Fibroblast of villous mesenchyme (primary cell): Measurements from ENCODE around the gene NSRP1. TPM values are rescaled to one million over a fixed set of nuclear protein-coding genes. Genes with fewer than 3 reads are reported as not detected.
A peak's percentile ranks its signal among the peaks of the same experiment; 100 is the strongest.
"Not testable (repeated sequence)": the region's sequence is repeated elsewhere in the genome, so short reads cannot be mapped to it uniquely, and the experiment has no call there.

Experiments
- DNase-seq: peaks from one replicate; pipeline ENCODE4 v3.0.0-alpha.2; 2010; ENCODE audit warnings: low read depth
- H3K4me3 ChIP-seq: 2 replicates; pipeline ENCODE4 v1.5.1; 2011; ENCODE audit warnings: low read depth, mild to moderate bottlenecking, low read length
- total RNA-seq: library from RNA; depleted of rRNA; stranded (reverse); fragments of >200 nt; gene quantifications from 2 replicates; pipeline ENCODE4 v1.2.3, GENCODE V29; 2012
- TF ChIP-seq, protein P1 (sequence below): IDR thresholded peaks from 2 replicates; pipeline ENCODE4 v1.5.1; 2012; ENCODE audit warnings: low read depth, mild to moderate bottlenecking, low read length; ENCODE audit not compliant: insufficient read depth

Gene NSRP1
- total RNA-seq, 1 donor, result 10.8 TPM

DNA sequence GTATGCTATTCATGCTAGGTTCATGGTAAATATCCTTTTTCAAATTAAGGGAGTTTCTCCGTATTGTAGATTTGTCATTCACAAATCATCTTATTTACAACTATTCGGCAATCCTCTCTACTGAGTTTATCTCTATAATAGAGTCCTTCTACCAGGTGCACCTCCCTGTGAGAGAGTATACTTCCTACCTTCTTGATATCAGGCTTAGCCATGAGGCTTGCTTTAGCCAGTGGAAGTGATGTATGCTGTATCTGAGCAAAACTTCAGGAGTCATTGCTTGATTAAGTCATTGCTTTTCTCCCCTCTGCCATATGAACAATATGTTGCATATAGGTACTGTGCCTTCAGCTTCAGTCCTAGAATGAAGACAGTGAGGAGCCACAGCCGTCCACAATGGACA is 20.5 kb downstream of the NSRP1 start:
- no peak overlapping the region for H3K4me3 ChIP-seq
- TF ChIP-seq, protein P1, sequence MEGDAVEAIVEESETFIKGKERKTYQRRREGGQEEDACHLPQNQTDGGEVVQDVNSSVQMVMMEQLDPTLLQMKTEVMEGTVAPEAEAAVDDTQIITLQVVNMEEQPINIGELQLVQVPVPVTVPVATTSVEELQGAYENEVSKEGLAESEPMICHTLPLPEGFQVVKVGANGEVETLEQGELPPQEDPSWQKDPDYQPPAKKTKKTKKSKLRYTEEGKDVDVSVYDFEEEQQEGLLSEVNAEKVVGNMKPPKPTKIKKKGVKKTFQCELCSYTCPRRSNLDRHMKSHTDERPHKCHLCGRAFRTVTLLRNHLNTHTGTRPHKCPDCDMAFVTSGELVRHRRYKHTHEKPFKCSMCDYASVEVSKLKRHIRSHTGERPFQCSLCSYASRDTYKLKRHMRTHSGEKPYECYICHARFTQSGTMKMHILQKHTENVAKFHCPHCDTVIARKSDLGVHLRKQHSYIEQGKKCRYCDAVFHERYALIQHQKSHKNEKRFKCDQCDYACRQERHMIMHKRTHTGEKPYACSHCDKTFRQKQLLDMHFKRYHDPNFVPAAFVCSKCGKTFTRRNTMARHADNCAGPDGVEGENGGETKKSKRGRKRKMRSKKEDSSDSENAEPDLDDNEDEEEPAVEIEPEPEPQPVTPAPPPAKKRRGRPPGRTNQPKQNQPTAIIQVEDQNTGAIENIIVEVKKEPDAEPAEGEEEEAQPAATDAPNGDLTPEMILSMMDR, result no peak
- no peak for DNase-seq

- DNase-seq, result peak; percentile 22
- not testable (repeated sequence) for H3K4me3 ChIP-seq
Measured at GRCh38 chr17:30147860-30148259, 31.2 kb downstream of the NSRP1 start.

DNA sequence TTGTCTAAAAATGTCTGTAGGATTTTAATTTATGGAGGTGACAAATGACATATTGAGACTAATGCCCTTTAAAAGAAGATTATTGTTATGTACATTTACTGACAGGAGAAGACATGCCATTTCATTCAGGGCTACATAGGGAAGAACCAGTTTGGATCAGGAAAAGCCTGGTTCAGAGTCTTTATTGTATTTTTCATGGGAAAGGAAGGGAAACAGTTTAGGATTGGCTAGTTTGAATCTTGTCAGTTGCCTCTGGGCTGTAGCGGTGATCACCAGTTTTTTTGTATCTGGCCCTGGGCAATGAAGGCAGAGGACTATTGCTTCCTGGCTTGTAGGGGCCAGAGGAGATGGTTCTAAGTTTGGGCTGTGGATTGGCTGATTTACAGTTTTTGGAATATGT is 31.8 kb downstream of the NSRP1 start:
- TF ChIP-seq, protein P1, result no peak
- DNase-seq, result no peak
- H3K4me3 ChIP-seq, result no peak overlapping the region

DNA sequence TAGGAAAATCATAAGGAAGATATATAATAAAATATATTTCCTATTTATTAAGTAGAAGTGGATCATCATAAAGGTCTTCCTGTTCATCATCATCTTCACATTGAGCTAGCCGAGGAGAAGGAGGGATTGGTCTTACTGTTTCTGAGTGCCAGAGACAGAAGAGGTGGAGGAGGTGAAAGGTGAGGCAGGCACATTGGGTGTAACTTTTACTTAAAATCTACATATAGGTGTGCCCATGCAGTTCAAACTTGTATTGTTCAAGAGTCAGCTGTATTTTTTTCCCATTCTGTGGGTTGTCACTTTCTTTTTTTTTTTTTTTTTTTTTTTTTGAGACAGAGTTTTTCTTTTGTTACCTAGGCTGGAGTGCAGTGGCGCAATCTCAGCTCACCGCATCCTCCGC is 34.9 kb downstream of the NSRP1 start:
- TF ChIP-seq, protein P1, result no peak
- no peak overlapping the region for H3K4me3 ChIP-seq
- DNase-seq, result no peak

DNA sequence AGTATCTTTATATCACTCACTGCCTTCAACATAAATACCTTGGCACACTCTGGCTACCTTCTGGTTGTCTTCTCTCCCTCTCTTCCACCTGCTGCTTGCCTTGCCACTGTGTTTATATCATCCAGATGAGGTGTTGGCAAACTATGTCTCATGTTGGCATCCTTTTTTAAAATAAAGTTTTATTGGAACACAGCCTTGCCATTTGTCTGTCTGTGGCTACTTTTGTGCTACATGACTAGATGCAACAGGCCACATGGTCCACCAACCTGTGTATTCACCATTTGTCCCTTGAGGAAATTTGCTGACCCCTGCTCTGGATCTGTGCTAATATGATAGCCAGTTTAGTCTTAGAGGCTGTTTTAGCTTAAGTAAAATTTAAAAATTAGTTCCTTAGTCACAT is 36.8 kb downstream of the NSRP1 start:
- no peak overlapping the region for H3K4me3 ChIP-seq
- TF ChIP-seq, protein P1, result no peak

DNA sequence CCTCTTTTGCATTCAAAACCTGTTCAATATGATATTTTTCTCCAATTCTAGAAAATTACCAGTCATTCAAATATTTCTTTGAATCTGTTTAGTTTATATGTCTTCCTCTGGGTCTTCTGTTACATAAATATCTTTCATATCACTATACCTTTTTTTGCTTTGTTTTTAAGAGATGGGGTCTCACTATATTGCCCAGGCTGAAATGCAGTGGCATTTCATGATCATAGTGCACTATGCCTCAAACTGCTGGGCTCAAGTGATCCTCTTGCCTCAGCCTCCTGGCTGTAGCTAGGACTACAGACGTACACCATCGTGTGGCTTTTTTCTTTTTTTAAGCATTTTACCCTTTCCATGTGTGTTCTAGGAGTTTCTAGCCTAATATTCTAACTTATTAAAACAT is 38.8 kb downstream of the NSRP1 start:
- TF ChIP-seq, protein P1, result no peak
- H3K4me3 ChIP-seq, result no peak overlapping the region
- DNase-seq, result no peak

More for the DNA sequence above, 36.8 kb downstream of the NSRP1 start:
- DNase-seq, result no peak

DNA sequence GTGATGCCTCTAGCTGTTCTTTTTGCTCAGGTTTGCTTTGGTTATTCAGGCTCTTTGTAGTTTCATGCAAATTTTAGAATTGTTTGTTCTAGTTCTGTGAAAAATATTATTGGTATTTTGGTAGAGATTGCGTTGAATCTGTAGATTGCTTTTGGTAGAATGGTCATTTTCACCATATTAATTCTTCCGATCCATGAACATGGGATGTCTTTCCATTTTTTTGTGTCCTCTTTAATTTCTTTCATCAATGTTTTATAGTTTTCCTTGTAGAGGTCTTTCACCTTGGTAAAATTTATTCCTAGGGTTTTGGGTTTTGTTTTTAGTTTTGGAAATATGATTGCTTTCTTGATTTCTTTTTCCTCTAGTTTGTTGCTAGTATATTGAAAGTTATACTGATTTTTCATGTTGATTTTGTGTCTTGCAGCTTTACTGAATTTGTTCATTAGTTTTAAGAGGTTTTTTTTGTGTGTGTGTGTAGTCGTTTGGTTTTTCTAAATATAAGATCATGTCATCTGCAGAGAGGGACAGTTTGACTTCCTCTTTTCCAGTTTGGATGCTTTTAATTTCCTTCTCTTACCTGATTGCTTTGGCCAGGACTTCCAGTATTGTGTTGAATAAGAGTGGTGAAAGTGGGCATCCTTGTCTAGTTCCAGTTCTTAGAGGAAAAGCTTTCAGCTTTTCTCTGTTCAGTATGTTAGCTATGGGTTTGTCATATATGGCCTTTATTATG is 42.4 kb downstream of the NSRP1 start:
- DNase-seq, result no peak
- TF ChIP-seq, protein P1, result no peak
- no peak overlapping the region for H3K4me3 ChIP-seq
